ENCODE results near the gene DRAM2.

The DRAM2 gene

DNA sequence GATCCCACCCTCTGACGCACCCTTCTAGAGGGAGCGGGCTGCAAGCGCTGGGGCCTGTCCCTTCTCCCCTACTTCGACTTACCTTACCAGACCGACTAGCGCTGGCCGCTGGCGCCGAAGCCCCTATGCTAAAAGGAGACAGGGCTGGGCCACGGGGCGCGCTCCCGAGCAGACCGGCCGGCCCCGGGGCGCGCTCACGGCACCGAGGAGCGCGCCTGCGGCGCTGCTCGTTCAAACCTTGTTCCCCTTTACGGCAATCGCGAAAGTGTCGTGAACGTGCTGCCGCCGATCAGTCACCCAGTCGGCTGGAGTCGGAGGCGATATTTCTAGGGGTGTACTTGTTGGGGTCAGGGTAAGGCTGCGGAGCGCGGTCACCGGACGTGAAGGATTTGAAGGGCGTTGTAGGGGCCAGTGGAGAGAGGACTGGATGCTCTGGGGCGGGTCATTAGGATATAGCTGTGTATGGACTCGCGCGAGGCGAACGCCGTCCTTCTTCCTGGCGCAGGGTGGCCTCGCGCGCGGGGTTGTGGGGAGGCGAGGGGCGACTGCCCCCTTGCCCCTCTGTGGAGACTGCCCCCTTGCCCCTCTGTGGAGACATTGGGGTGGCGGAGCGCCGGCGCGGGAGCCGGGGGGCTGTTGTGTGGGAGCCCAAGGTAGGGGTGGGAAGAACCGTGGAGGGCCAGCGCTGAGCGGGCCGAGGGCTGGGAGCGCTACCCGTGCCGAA is at the start of gene DRAM2, which contains the start of gene CEPT1:
TSS of gene DRAM2 (minus strand) at position 138 of the 724 bp plus-strand sequence. CDS start 8,539 bp downstream, outside the sequence.
TSS of gene CEPT1 (plus strand) at position 268 of the 724 bp plus-strand sequence. CDS start 7,492 bp downstream, outside the sequence.
- peaks cover 67% of the 10 kb centered on the region for H3K79me2 ChIP-seq (ENCODE audit: control insufficient read depth, insufficient read depth, low read length, unreplicated experiment)
- peaks cover 15% of the 10 kb centered on the region for H3K36me3 ChIP-seq (ENCODE audit: insufficient read depth, low read length)

DNA sequence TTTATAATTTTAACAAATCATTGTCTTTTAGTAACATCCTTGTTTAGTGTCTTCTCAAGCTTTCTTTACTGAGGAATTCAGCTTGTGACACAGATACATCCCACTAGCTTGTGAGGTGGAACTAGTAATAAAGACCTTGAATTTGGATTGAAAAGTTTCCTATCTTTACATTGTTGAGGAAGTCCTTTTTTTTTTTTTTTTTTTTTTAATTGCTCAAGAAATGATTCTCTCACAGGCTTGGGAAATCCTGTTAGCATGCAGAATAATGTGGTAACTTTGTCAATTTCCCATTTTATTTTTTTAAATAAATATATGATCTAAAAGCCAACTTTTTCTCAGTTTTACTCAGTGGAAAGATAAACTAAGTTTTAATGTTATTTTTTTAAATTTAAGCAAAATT is 44.8 kb upstream of the DRAM2 start:
- peaks cover 45% of the 10 kb centered on the region for H3K36me3 ChIP-seq (ENCODE audit: insufficient read depth, low read length)

More for the DNA sequence above, at the start of gene DRAM2, which contains the start of gene CEPT1:
- Histone ChIP-seq H3K4me3 (ENCODE audit: low read depth, low read length) (peak within 1 kb of the TSS; percentile 94), H3K27me3 (ENCODE audit: insufficient read depth, low read length) (no peaks in the 10 kb centered on the region), H2AFZ (ENCODE audit: low read length, unreplicated experiment) (peak within 1 kb of the TSS; percentile 89), H3K27ac (ENCODE audit: low read depth, low read length) (peak within 1 kb of the TSS; percentile 57), H3K4me1 (ENCODE audit: control insufficient read depth, insufficient read depth, low read length, unreplicated experiment) (peaks cover 15% of the 10 kb centered on the region)

DNA sequence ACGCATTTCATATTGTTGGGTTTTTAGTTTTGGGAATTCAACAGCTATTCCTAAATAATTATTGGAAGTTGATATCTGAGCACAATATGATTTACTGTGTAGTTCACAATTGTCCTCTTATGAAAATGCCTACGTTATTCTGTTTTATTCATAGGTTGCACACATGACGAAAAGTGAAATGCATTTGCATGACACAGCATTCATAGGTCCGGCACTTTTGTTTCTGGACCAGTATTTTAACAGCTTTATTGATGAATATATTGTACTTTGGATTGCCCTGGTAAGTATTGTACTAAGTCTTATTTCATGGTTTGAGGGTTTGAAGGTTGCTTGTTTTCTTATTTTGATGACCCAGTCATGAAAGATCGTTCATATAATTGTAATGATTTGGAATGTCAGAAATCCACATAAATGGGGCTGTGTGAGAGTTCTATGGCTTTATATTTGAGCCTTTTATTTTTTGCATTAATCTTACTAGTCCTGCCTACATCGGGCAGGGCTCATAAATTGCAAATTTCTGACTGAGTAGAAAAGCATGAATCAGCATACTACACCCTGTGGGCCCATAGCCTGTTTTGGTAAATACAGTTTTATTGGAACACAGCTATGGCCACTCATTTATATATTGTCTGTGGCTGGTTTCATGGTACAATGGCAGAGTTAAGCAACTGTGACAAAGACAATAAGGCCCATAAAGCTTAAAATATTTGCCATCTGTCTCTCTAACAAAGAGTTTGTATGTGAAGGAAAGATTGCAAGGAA is 43.6 kb upstream of the DRAM2 start:
- Histone ChIP-seq H3K36me3 (ENCODE audit: insufficient read depth, low read length) (peaks cover 35% of the 10 kb centered on the region), H3K27ac (ENCODE audit: low read depth, low read length) (no peak overlapping the region), H2AFZ (ENCODE audit: low read length, unreplicated experiment) (no peak overlapping the region), H3K4me3 (ENCODE audit: low read depth, low read length) (no peak overlapping the region), H3K4me1 (ENCODE audit: control insufficient read depth, insufficient read depth, low read length, unreplicated experiment) (no peaks in the 10 kb centered on the region), H3K27me3 (ENCODE audit: insufficient read depth, low read length) (no peaks in the 10 kb centered on the region), H3K79me2 (ENCODE audit: control insufficient read depth, insufficient read depth, low read length, unreplicated experiment) (no peaks in the 10 kb centered on the region)

More for the DNA sequence above, 44.8 kb upstream of the DRAM2 start:
- Histone ChIP-seq H3K4me3 (ENCODE audit: low read depth, low read length) (no peak overlapping the region), H3K79me2 (ENCODE audit: control insufficient read depth, insufficient read depth, low read length, unreplicated experiment) (no peaks in the 10 kb centered on the region), H2AFZ (ENCODE audit: low read length, unreplicated experiment) (no peak overlapping the region), H3K27me3 (ENCODE audit: insufficient read depth, low read length) (no peaks in the 10 kb centered on the region), H3K27ac (ENCODE audit: low read depth, low read length) (no peak overlapping the region), H3K4me1 (ENCODE audit: control insufficient read depth, insufficient read depth, low read length, unreplicated experiment) (no peaks in the 10 kb centered on the region)

DNA sequence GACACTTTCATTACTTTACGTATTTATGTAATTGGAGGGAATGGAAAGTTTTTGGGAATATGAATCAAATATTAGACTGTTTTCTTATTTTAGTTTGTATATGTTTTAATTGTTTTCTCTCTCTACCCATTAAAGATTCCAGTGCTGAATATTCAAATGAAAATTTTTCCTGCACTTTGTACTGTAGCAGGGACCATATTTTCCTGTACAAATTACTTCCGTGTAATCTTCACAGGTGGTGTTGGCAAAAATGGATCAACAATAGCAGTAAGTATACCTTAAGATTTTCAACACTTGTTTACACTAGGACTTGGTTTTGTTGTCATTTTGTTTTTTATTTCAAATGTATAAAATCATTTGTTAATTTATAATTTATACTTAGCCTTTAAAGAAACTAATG is 42.2 kb upstream of the DRAM2 start:
- no peaks in the 10 kb centered on the region for H3K79me2 ChIP-seq (ENCODE audit: control insufficient read depth, insufficient read depth, low read length, unreplicated experiment)
- no peaks in the 10 kb centered on the region for H3K4me1 ChIP-seq (ENCODE audit: control insufficient read depth, insufficient read depth, low read length, unreplicated experiment)
- H3K27ac ChIP-seq (ENCODE audit: low read depth, low read length): no peak overlapping the region
- H3K36me3 ChIP-seq (ENCODE audit: insufficient read depth, low read length): peaks cover 21% of the 10 kb centered on the region
- no peak overlapping the region for H2AFZ ChIP-seq (ENCODE audit: low read length, unreplicated experiment)
- H3K27me3 ChIP-seq (ENCODE audit: insufficient read depth, low read length): no peaks in the 10 kb centered on the region
- no peak overlapping the region for H3K4me3 ChIP-seq (ENCODE audit: low read depth, low read length)

DNA sequence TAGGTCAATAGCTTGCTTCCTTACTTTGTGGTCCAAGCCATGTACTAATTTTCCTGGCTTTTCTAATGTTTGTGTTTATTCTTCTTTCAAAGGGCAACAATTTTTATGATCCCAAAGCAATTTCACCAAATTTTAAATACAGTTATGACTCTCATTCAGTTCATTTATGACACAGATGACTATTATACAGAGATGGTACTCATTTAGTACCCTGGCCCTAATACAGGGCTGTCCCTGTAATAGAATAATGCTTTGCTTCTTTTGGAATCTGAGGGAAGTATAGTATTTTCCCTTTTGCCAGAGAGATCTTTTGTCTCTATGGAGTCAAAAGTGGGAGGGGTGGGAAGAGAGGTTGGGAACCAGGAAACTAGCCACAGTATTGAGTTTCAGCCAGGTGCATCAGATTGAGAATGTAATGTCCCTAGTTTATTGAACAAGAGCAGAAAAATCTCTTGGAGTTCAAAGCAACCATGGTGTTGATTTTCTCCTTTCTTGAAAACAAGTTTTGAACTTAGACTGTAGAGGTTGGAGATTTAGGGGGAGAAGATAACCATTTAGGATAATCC is 40.2 kb upstream of the DRAM2 start:
- Histone ChIP-seq H3K4me3 (ENCODE audit: low read depth, low read length) (no peak overlapping the region), H3K36me3 (ENCODE audit: insufficient read depth, low read length) (peaks cover 22% of the 10 kb centered on the region), H3K79me2 (ENCODE audit: control insufficient read depth, insufficient read depth, low read length, unreplicated experiment) (no peaks in the 10 kb centered on the region), H3K27ac (ENCODE audit: low read depth, low read length) (no peak overlapping the region), H2AFZ (ENCODE audit: low read length, unreplicated experiment) (no peak overlapping the region), H3K27me3 (ENCODE audit: insufficient read depth, low read length) (no peaks in the 10 kb centered on the region), H3K4me1 (ENCODE audit: control insufficient read depth, insufficient read depth, low read length, unreplicated experiment) (no peaks in the 10 kb centered on the region)

DNA sequence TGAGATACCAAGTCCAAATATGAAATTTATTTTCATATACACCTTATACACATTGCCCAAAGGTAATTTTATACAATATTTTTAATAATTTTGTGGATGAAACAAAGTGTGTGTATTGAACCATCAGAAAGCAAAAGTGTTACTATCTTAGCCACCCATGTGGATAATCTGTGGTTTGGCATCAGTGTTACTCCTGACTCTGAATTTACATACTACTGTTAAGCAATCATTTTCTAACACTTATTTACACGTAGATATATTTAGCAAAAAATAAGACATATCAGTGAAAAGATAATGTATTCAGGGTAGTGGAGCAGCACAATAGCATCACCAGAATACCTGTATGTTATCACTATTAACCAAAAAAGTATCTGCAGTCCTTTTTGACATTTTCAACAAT is 36.8 kb upstream of the DRAM2 start:
- H3K27me3 ChIP-seq (ENCODE audit: insufficient read depth, low read length): no peaks in the 10 kb centered on the region
- peaks cover 9% of the 10 kb centered on the region for H3K36me3 ChIP-seq (ENCODE audit: insufficient read depth, low read length)
- H3K4me3 ChIP-seq (ENCODE audit: low read depth, low read length): no peak overlapping the region
- H3K4me1 ChIP-seq (ENCODE audit: control insufficient read depth, insufficient read depth, low read length, unreplicated experiment): no peaks in the 10 kb centered on the region
- no peaks in the 10 kb centered on the region for H3K79me2 ChIP-seq (ENCODE audit: control insufficient read depth, insufficient read depth, low read length, unreplicated experiment)
- H2AFZ ChIP-seq (ENCODE audit: low read length, unreplicated experiment): no peak overlapping the region
- H3K27ac ChIP-seq (ENCODE audit: low read depth, low read length): no peak overlapping the region

DNA sequence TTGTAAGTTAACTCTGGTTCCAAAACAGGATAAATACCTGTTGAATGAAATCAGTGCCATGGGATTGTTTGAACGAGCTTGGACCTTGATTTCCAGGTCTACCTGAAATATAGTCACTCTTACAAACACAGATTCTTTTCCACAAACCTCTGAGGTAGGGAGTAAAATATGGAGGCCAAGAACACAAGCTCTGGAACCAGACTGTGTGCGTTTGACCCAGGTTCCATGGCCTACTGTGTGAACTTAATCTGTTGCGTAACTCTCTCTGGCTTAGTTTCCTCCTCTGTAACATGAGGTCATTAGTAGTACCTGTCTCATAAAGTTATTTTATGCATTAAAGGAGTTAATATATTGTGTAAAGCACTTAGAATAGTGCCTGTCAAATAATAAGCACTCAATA is 35.5 kb upstream of the DRAM2 start:
- Histone ChIP-seq H3K4me3 (ENCODE audit: low read depth, low read length) (no peak overlapping the region), H3K36me3 (ENCODE audit: insufficient read depth, low read length) (peaks cover 9% of the 10 kb centered on the region), H3K4me1 (ENCODE audit: control insufficient read depth, insufficient read depth, low read length, unreplicated experiment) (no peaks in the 10 kb centered on the region)

DNA sequence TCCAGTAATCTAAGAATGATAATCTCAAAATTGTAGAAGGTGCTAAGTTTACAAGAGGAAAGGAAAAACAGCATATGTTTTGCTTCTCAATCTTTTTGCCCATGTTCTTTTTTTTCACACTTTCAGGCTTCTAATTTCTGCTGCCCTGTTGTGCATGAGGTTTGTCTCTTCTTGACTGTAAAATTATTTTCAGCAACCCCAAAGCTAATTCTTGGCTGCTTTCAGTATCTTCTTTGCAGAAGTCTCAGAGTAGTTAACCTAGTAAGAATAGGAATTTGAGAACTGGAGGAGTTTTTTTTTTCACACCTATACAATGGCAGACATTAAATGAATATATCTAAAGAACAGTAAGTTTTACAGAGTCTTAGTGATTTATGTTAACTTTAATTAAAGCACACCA is 34.2 kb upstream of the DRAM2 start:
- H3K4me1 ChIP-seq (ENCODE audit: control insufficient read depth, insufficient read depth, low read length, unreplicated experiment): no peaks in the 10 kb centered on the region
- no peak overlapping the region for H3K27ac ChIP-seq (ENCODE audit: low read depth, low read length)
- no peaks in the 10 kb centered on the region for H3K79me2 ChIP-seq (ENCODE audit: control insufficient read depth, insufficient read depth, low read length, unreplicated experiment)
- H2AFZ ChIP-seq (ENCODE audit: low read length, unreplicated experiment): no peak overlapping the region
- H3K27me3 ChIP-seq (ENCODE audit: insufficient read depth, low read length): no peaks in the 10 kb centered on the region
- H3K36me3 ChIP-seq (ENCODE audit: insufficient read depth, low read length): peaks cover 9% of the 10 kb centered on the region
- H3K4me3 ChIP-seq (ENCODE audit: low read depth, low read length): no peak overlapping the region

More for the DNA sequence above, 35.5 kb upstream of the DRAM2 start:
- no peak overlapping the region for H3K27ac ChIP-seq (ENCODE audit: low read depth, low read length)
- no peaks in the 10 kb centered on the region for H3K79me2 ChIP-seq (ENCODE audit: control insufficient read depth, insufficient read depth, low read length, unreplicated experiment)
- H2AFZ ChIP-seq (ENCODE audit: low read length, unreplicated experiment): no peak overlapping the region
- no peaks in the 10 kb centered on the region for H3K27me3 ChIP-seq (ENCODE audit: insufficient read depth, low read length)

DNA sequence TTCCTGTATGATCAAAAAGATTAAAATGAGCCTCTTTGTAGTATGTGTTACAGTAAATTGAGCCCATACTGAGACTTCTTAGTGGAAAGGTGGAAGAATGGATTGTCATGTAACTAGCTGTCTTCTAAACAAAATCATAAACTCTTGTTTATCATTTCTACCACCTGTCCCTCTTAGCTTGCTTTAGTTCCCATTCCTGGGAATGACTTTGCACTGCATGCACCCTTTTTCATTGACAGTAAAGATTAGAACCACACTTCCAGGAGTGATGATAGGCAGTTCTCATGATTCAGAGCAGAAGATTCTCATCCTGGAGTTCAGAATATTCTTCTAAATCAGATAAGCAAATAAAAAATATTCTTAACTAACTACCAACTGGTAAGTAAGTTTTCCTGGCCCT is 32.6 kb upstream of the DRAM2 start:
- Histone ChIP-seq H3K36me3 (ENCODE audit: insufficient read depth, low read length) (peaks cover 18% of the 10 kb centered on the region), H3K79me2 (ENCODE audit: control insufficient read depth, insufficient read depth, low read length, unreplicated experiment) (no peaks in the 10 kb centered on the region), H3K4me1 (ENCODE audit: control insufficient read depth, insufficient read depth, low read length, unreplicated experiment) (no peaks in the 10 kb centered on the region), H3K4me3 (ENCODE audit: low read depth, low read length) (no peak overlapping the region), H3K27me3 (ENCODE audit: insufficient read depth, low read length) (no peaks in the 10 kb centered on the region), H2AFZ (ENCODE audit: low read length, unreplicated experiment) (no peak overlapping the region), H3K27ac (ENCODE audit: low read depth, low read length) (no peak overlapping the region)

DNA sequence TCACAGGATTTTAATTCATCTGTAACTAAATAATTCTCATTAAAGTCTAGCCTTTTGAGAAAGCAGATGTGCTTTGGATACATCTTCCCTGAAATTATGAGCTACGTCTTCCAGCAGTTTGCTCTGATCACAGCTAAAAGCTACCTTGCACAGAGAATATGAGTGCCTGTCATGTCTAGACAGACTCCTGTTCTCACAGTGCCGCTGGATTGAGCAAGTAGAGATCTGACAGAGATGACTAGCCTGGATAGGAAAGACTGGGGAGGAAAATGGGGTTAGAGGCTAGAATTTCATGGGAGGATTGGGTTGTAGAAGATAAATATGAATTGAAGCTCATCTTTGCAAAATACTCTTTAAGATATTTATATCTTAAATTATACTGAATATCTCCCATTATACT is 24.3 kb upstream of the DRAM2 start:
- H3K79me2 ChIP-seq (ENCODE audit: control insufficient read depth, insufficient read depth, low read length, unreplicated experiment): no peaks in the 10 kb centered on the region
- H3K27ac ChIP-seq (ENCODE audit: low read depth, low read length): no peak overlapping the region
- no peaks in the 10 kb centered on the region for H3K4me1 ChIP-seq (ENCODE audit: control insufficient read depth, insufficient read depth, low read length, unreplicated experiment)
- peaks cover 13% of the 10 kb centered on the region; the same call in 1 of the 2 replicates for H3K36me3 ChIP-seq (ENCODE audit: insufficient read depth, low read length)
- H3K27me3 ChIP-seq (ENCODE audit: insufficient read depth, low read length): no peaks in the 10 kb centered on the region
- H3K4me3 ChIP-seq (ENCODE audit: low read depth, low read length): no peak overlapping the region
- no peak overlapping the region for H2AFZ ChIP-seq (ENCODE audit: low read length, unreplicated experiment)
